Omental fat pad (tissue), 4 donors: ENCODE measurements around the gene TMEM132C. TPM values are rescaled to one million over a fixed set of nuclear protein-coding genes. Genes with fewer than 3 reads are reported as not detected.

Source experiments
- ATAC-seq: fragments of 150-250 bp; one replicate; pipeline ENCODE4 v1.9.1; 2016; ENCODE audit warnings: mild to moderate bottlenecking, moderate library complexity; ENCODE audit not compliant: low FRiP score
- DNase-seq: peaks from one replicate; pipeline ENCODE4 v3.0.0-alpha.2; 2019; ENCODE audit warnings: low spot score
- total RNA-seq, 4 donors: library from RNA; depleted of rRNA; stranded (reverse); fragments of >200 nt; gene quantifications; one replicate each; pipeline ENCODE4 v1.1.0, GENCODE V29; 2016
- TF ChIP-seq, protein P1 (sequence below), 3 donors: fragments of 450-650 bp; IDR thresholded peaks; one replicate each; pipeline ENCODE4 v1.5.1; 2016 to 2017; ENCODE audit warnings: antibody characterized with exemption in 3 of 3, mild to moderate bottlenecking in 3 of 3, moderate library complexity in 2 of 3

The TMEM132C gene
- total RNA-seq, 4 donors from 2014 or later = 15.6 to 109 (median 44.9) TPM

DNA sequence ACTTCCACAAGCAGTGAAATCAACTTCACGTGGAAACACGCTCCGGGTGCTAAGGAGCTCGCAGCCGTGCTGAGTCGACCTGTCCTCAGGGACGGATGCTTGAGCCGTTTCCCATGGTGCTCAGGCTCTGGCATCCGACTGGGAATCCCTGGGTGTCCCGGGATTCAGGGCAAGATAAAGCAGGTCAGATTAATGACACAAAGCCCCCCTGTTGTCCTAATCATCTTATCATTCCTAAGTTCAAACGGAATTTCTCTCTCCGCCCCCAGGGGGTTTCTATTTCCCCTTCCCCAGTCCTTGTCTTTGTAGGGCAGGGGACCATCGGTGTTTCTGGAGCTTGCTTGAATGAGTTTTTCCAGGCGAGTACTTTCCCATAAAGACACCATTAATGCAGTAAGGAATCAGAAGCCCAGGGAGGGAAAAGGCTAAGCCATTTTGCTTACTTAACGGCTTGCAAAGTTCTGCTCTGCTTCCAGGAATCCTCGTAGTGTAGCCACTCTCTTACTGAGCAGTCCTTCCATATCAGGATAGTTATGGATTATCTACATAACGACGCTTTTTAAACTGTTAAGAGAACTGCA is 116.5 kb downstream of the TMEM132C start:
- DNase-seq (no peak), ATAC-seq (no peak)
- TF ChIP-seq, protein P1, sequence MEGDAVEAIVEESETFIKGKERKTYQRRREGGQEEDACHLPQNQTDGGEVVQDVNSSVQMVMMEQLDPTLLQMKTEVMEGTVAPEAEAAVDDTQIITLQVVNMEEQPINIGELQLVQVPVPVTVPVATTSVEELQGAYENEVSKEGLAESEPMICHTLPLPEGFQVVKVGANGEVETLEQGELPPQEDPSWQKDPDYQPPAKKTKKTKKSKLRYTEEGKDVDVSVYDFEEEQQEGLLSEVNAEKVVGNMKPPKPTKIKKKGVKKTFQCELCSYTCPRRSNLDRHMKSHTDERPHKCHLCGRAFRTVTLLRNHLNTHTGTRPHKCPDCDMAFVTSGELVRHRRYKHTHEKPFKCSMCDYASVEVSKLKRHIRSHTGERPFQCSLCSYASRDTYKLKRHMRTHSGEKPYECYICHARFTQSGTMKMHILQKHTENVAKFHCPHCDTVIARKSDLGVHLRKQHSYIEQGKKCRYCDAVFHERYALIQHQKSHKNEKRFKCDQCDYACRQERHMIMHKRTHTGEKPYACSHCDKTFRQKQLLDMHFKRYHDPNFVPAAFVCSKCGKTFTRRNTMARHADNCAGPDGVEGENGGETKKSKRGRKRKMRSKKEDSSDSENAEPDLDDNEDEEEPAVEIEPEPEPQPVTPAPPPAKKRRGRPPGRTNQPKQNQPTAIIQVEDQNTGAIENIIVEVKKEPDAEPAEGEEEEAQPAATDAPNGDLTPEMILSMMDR (IDR thresholded peaks at IDR 0.05) = no peak

DNA sequence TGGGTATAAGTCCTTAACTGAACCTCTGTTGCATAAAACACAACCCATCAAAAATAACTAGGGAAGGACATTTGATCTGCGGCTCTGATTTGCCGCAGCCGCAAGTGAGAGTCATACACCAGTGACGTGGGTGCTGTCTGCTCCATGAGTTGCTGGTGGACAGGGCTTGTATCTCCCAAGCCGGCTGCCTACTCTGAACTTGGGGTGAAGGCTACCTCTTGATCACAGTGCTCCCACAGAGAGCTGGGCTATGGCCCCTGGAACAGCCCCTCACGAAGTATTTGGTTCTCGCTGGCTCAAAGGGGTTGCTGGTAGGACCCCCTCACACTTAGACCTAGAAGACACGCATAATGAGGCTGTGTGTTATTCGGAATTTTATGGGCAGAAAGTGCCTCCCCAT is 118.8 kb downstream of the TMEM132C start:
- TF ChIP-seq, protein P1 (IDR thresholded peaks at IDR 0.05) = no peak
- ATAC-seq (no peak), DNase-seq (no peak)

DNA sequence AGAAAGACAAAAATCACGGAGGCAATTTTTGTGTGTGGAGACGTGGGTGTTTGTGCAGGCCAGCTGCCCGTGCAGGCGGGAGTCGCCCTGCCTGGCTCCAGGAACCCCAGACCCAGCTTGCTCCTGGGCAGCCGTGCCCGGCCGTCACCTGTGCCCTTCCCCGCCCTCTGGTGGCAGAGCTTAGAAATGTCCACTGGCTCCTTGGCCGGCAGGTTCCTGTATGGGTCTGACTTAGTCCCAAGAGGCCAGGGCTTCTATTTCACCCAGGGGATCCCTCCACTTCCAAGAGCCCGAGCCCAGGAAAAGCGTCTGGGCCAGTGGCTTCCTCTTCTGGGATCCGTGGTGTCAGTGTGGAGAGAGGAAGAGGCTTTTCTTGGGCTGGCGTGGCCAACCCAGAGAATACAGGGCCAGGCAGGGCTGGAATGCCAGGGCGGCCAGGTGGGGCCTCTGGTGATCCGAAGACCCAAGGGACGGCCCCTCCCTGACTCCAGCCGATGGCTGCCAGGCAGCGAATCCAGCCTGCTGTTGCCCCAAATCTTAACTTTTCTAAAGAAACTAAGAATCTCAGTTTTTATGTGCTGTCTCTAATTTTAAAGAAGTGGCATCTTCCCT is 120.9 kb downstream of the TMEM132C start:
- TF ChIP-seq, protein P1 (IDR thresholded peaks at IDR 0.05) = no peak
- peak; percentile 61 for ATAC-seq

GRCh38 chr12:128388461-128389000 is 121.6 kb downstream of the TMEM132C start:
- no peak for DNase-seq
- TF ChIP-seq, protein P1 (IDR thresholded peaks at IDR 0.05) = no peak
- peak; percentile 31 for ATAC-seq

More for the DNA sequence above, 120.9 kb downstream of the TMEM132C start:
- DNase-seq = peak; percentile 27

DNA sequence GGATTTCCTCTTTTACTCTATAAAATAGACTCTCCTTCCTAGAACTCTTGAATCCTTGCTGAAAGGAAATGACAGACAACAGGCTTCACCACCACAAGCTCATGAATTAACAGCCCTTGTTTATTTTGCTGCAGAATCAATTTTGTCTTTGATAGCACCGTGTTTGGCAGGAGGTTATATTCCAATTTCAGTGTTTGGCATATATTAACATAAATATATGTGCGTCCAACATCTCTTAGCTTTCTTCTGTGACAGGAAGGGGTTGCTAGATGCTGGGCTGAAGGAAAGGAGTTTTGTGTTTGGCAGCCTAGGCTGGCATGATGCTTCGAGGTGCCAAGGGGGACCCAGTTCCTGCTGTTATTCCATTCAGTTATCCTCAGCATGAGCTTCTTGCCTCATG is 126.4 kb downstream of the TMEM132C start:
- TF ChIP-seq, protein P1 (IDR thresholded peaks at IDR 0.05) = no peak
- no peak for DNase-seq
- ATAC-seq = no peak

DNA sequence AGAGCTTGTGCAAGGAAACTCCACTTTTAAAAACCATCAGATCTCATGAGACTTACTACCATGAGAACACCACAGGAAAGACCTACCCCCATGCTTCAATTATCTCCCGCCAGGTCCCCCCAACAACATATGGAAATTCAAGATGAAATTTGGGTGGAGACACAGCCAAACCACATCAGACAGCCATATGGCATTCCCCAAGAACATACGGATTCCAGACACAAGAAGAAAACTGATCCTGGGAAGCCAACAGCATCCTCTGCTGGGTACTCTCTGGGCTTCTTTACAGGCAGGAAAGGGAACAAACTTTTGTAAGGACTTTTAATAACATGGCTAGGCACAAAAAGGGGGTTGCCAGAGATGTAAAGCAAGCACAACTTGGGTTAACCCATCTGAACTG is 127.2 kb downstream of the TMEM132C start:
- no peak for ATAC-seq

More for the DNA sequence above, 127.2 kb downstream of the TMEM132C start:
- no peak for DNase-seq
- TF ChIP-seq, protein P1 (IDR thresholded peaks at IDR 0.05) = no peak
